Measurements from ENCODE around the gene CDK15. TPM values are rescaled to one million over a fixed set of nuclear protein-coding genes. Genes with fewer than 3 reads are reported as not detected.
A peak's percentile ranks its signal among the peaks of the same experiment; 100 is the strongest.

The CDK15 gene
- total and polyA plus RNA-seq, 2 experiments from 2014 or later, result 0.27 TPM; not detected in 1

- Histone ChIP-seq H3K4me2 (peak overlapping the region; percentile 60), H3K4me3 (no peak overlapping the region), H3K9me2 (ENCODE audit: insufficient read depth) (0 out of 2 replicates have a peak, but pooled peaks cover 7% of the 10 kb centered on the region), H3K27ac (ENCODE audit: low read depth) (0 out of 2 replicates have a peak overlapping the region, but pooled peaks have one; percentile 9), H2AFZ (no peak overlapping the region), H3K36me3 (ENCODE audit: insufficient read depth) (0 out of 2 replicates have a peak, but pooled peaks cover 4% of the 10 kb centered on the region), H3K79me2 (replicated peaks; ENCODE audit: insufficient read depth) (no peaks in the 10 kb centered on the region), H4K20me1 (replicated peaks; ENCODE audit: insufficient read depth) (no peaks in the 10 kb centered on the region), H3F3A (replicated peaks; ENCODE audit: low read depth) (no peaks in the 10 kb centered on the region), H3K4me1 (ENCODE audit: insufficient read depth) (peaks cover 23% of the 10 kb centered on the region), H3K27me3 (ENCODE audit: insufficient read depth) (no peaks in the 10 kb centered on the region)
- no peak overlapping the region for H3K27ac Mint-ChIP-seq
- peaks cover 7% of the 10 kb centered on the region for H3K27me3 Mint-ChIP-seq (ENCODE audit: insufficient read depth, low read depth, poor library complexity)
- ATAC-seq (peak; percentile 37), DNase-seq (ENCODE audit: low spot score) (no peak)
- peaks cover 3% of the 10 kb centered on the region; the same call in 2 of the 3 replicates for H3K9me3 Mint-ChIP-seq
- no peak overlapping the region; the same call in 2 of the 3 replicates for H3K4me3 Mint-ChIP-seq
- peaks cover 37% of the 10 kb centered on the region for H3K4me1 Mint-ChIP-seq
- TF ChIP-seq ZNF462 (CRISPR knock-in tag; IDR thresholded peaks at IDR 0.05) (0 out of 2 replicates have a peak, but pooled peaks have one; percentile 30), ZNF331 (CRISPR knock-in tag; IDR thresholded peaks at IDR 0.05; ENCODE audit: low read depth) (no peak)
- H3K36me3 Mint-ChIP-seq (ENCODE audit: low read depth), result no peaks in the 10 kb centered on the region
Measured at GRCh38 chr2:201923436-201924328, 117.3 kb downstream of the CDK15 start.

GRCh38 chr2:201924453-201924852 lies 118.1 kb downstream of the CDK15 start:
- DNase-seq (ENCODE audit: low spot score) (no peak), ATAC-seq (no peak)
- no peaks in the 10 kb centered on the region for H4K20me1 ChIP-seq (replicated peaks; ENCODE audit: insufficient read depth)
- H3K4me3 Mint-ChIP-seq, result no peak overlapping the region
- H3K27me3 ChIP-seq (ENCODE audit: insufficient read depth), result no peaks in the 10 kb centered on the region
- H3K79me2 ChIP-seq (replicated peaks; ENCODE audit: insufficient read depth), result no peaks in the 10 kb centered on the region
- H3K9me2 ChIP-seq (ENCODE audit: insufficient read depth), result 0 out of 2 replicates have a peak, but pooled peaks cover 7% of the 10 kb centered on the region
- H3K4me3 ChIP-seq, result no peak overlapping the region
- no peaks in the 10 kb centered on the region for H3K36me3 Mint-ChIP-seq (ENCODE audit: low read depth)
- peaks cover 27% of the 10 kb centered on the region for H3K4me1 ChIP-seq (ENCODE audit: insufficient read depth)
- peak overlapping the region; percentile 60 for H3K4me2 ChIP-seq
- 0 out of 2 replicates have a peak, but pooled peaks cover 4% of the 10 kb centered on the region for H3K36me3 ChIP-seq (ENCODE audit: insufficient read depth)
- no peak overlapping the region for H3K27ac Mint-ChIP-seq
- H3K27ac ChIP-seq (ENCODE audit: low read depth), result 0 out of 2 replicates have a peak overlapping the region, but pooled peaks have one; percentile 9
- peaks cover 37% of the 10 kb centered on the region for H3K4me1 Mint-ChIP-seq
- H3F3A ChIP-seq (replicated peaks; ENCODE audit: low read depth), result no peaks in the 10 kb centered on the region
- peaks cover 10% of the 10 kb centered on the region for H3K27me3 Mint-ChIP-seq (ENCODE audit: insufficient read depth, low read depth, poor library complexity)
- peaks cover 3% of the 10 kb centered on the region; the same call in 2 of the 3 replicates for H3K9me3 Mint-ChIP-seq
- H2AFZ ChIP-seq, result no peak overlapping the region
- TF ChIP-seq POLR2AphosphoS5 (IDR thresholded peaks at IDR 0.05; ENCODE audit: low read depth), result no peak
- no peak for TF ChIP-seq ZNF331 (CRISPR knock-in tag; IDR thresholded peaks at IDR 0.05; ENCODE audit: low read depth)
- no peak for TF ChIP-seq EZH2 (IDR thresholded peaks at IDR 0.05; ENCODE audit: low read depth, unreplicated experiment)
- no peak for TF ChIP-seq ZNF114 (CRISPR knock-in tag; IDR thresholded peaks at IDR 0.05)
- TF ChIP-seq JUNB (IDR thresholded peaks at IDR 0.05; ENCODE audit: unreplicated experiment), result no peak
- TF ChIP-seq CREB1 (CRISPR knock-in tag; IDR thresholded peaks at IDR 0.05; ENCODE audit: low read depth), result no peak
- TF ChIP-seq STAT1 (IDR thresholded peaks at IDR 0.05; ENCODE audit: unreplicated experiment), result no peak
- TF ChIP-seq EZH2phosphoT487 (IDR thresholded peaks at IDR 0.05; ENCODE audit: unreplicated experiment), result no peak
